Measurements from ENCODE around the gene ITGA1. TPM values are rescaled to one million over a fixed set of nuclear protein-coding genes. Genes with fewer than 3 reads are reported as not detected.
A peak's percentile ranks its signal among the peaks of the same experiment; 100 is the strongest.

The ITGA1 gene
- total RNA-seq, 2 experiments from 2014 or later, result 2.6 to 3.2 TPM

DNA sequence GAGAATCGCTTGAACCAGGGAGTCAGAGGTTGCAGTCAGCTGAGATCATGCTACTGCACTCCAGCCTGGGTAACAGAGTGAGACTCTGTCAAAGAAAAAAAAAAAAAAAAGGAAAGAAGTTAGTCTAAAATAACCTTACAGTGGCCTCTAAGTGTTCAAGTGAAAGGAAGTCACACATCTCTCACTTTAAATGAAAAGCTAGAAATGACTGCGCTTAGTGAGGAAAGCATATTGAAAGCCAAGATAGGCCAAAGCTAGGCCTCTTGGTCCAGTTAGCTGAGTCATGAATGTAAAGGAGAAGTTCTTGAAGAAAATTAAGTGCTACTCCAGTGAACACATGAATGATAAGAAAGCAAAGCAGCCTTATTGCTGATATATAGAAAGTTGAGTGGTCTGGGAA lies 38.1 kb downstream of the ITGA1 start:
- H3K9me3 Mint-ChIP-seq, result peaks cover 8% of the 10 kb centered on the region
- DNase-seq, result no peak
- H3K36me3 Mint-ChIP-seq (ENCODE audit: low read depth), result peaks cover 5% of the 10 kb centered on the region
- POLR2A ChIA-PET, result interaction anchor here (0.6 kb wide), 1 partner anchor 261 kb away, joined by 3 read pairs; no protein-coding TSS in a partner anchor
- peak overlapping the region; percentile 52 for H3K27ac Mint-ChIP-seq
- H3K4me3 Mint-ChIP-seq, result no peak overlapping the region
- H3K27me3 Mint-ChIP-seq, result no peaks in the 10 kb centered on the region
- H3K4me1 Mint-ChIP-seq, result peaks cover 9% of the 10 kb centered on the region
- CTCF ChIA-PET, result interaction anchor here (0.6 to 1.1 kb wide), 2 partner anchors 36 to 149 kb away, joined by 3 to 5 read pairs; no protein-coding TSS in a partner anchor

DNA sequence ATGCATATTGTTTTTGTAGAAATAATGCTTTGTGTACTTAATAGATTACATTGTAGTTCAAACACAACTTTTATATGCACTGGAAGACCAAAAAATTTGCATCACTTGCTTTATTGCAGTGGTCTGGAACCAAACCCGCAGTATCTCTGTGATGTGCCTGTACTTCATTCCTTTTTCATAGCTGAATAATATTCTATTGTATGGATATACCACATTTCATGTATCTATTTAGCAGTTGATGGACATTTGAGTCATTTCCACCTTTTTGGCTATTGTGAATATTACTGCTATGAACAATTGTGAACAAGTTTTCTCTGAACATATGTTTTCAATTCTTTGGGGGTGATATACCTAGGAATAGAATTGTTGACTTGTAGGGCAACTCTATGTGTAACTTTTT lies 40.1 kb downstream of the ITGA1 start:
- no peak overlapping the region for H3K4me3 Mint-ChIP-seq
- peaks cover 9% of the 10 kb centered on the region for H3K4me1 Mint-ChIP-seq
- no peaks in the 10 kb centered on the region for H3K27me3 Mint-ChIP-seq
- ChIA-PET CTCF (no interaction called here), POLR2A (no interaction called here)
- peaks cover 5% of the 10 kb centered on the region for H3K36me3 Mint-ChIP-seq (ENCODE audit: low read depth)
- DNase-seq, result no peak
- no peak overlapping the region for H3K27ac Mint-ChIP-seq
- peaks cover 8% of the 10 kb centered on the region for H3K9me3 Mint-ChIP-seq

DNA sequence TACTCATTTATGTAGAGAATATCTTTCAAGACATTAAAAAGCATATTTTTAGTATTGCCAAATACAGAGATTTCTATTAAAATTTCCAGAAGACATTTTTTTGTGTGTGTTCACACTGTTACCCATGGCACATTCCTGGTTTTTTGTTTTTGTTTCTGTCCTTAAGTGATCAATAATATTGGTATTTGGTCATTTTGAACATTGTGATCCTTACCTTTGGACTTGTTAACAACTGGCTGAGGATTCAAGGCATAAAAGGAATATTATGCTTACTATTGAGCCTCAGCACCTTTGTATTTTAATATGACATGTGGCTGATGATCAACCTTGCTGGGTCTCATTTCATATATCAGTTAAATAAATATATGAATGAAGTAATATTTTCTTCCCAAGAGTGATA lies 41.9 kb downstream of the ITGA1 start:
- peaks cover 5% of the 10 kb centered on the region for H3K36me3 Mint-ChIP-seq (ENCODE audit: low read depth)
- POLR2A ChIA-PET, result no interaction called here
- no peak overlapping the region for H3K4me3 Mint-ChIP-seq
- H3K27ac Mint-ChIP-seq, result no peak overlapping the region
- H3K9me3 Mint-ChIP-seq, result peaks cover 8% of the 10 kb centered on the region
- DNase-seq, result no peak
- peaks cover 9% of the 10 kb centered on the region for H3K4me1 Mint-ChIP-seq
- CTCF ChIA-PET, result no interaction called here
- H3K27me3 Mint-ChIP-seq, result no peaks in the 10 kb centered on the region

DNA sequence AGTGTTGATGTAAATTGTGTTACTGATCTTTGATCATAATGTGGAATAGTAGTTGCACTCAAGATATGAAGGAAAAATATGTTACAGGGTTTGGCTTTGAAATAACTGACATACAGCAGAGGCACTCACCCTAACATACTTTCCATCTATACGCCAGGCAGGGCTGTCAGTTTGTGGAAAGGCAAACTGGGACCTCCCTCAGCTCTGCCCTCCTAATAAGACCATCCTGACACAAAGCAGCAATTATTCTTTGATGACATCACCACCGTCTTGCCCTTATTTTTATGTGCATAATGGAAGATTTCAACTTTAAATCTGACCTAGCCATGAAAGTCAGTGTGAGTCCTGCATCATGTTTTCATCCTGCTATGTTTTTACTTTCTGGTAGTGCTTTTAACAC lies 42.9 kb downstream of the ITGA1 start:
- no peak overlapping the region for H3K4me3 Mint-ChIP-seq

DNA sequence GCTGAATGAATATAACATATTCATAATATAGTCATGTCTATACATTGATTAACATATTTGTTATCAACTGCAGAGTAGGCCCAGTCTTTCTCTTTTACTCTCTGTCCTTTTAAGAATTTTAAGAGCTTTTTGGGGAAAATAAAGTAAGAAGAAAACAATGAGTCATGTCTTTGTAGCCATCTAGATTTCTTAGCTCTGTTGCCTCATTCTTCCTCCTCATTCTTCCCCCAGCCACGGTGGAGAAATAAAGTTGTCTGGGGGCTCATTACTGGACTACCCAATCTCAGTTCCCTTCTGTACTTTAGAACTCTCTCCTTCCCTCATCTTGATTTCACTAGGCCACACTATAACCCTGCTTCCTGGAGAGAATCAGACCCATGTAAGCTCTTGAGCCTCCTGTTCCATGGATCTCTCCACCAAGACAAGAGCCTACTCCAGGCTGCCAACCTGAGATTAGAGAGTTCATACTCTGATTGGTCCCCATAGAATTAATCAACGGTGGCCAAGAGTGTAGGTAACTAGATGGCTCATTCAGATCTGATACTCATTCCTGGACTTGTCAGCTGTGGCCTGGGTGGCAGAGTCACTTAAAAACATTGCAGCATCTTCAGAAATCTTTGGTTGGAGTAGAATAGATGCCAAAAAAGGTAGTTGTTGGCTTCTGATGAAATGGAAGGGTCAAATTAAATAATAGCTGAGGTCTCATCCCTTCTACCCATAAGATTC lies 44.2 kb downstream of the ITGA1 start:
- Mint-ChIP-seq H3K27me3 (no peaks in the 10 kb centered on the region), H3K36me3 (ENCODE audit: low read depth) (peaks cover 4% of the 10 kb centered on the region), H3K9me3 (peaks cover 7% of the 10 kb centered on the region), H3K4me1 (no peaks in the 10 kb centered on the region), H3K27ac (no peak overlapping the region), H3K4me3 (no peak overlapping the region)
- CTCF ChIA-PET, result no interaction called here
- DNase-seq, result no peak
- POLR2A ChIA-PET, result no interaction called here

More for the DNA sequence above, 42.9 kb downstream of the ITGA1 start:
- no peak overlapping the region for H3K27ac Mint-ChIP-seq
- no peak for DNase-seq
- ChIA-PET POLR2A (no interaction called here), CTCF (no interaction called here)
- peaks cover 5% of the 10 kb centered on the region for H3K36me3 Mint-ChIP-seq (ENCODE audit: low read depth)
- peaks cover 8% of the 10 kb centered on the region for H3K4me1 Mint-ChIP-seq
- no peaks in the 10 kb centered on the region for H3K27me3 Mint-ChIP-seq
- peaks cover 8% of the 10 kb centered on the region for H3K9me3 Mint-ChIP-seq

DNA sequence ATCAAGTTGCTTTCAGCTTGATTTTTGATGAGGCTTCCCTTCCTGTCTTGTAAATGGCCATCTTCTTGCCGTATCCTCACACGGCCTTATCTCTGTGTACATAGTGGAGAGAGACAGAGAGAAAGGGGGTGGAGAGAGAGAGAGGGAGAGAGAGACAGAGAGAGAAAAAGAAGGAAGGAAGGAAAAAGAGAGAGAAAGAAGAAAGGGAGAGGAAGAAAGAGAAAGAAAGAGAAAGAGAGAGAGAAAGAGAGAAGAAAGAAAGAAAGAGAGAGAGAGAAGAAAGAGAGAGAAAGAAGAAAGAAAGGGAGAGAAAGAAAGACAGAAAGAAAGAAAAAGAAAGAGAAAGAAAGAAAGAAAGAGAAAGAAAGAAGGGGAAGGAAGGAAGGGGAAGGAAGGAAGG lies 46.6 kb downstream of the ITGA1 start:
- no peak overlapping the region for H3K4me3 Mint-ChIP-seq
- no peaks in the 10 kb centered on the region for H3K36me3 Mint-ChIP-seq (ENCODE audit: low read depth)
- H3K27me3 Mint-ChIP-seq, result no peaks in the 10 kb centered on the region
- ChIA-PET CTCF (no interaction called here), POLR2A (no interaction called here)
- no peak for DNase-seq
- H3K4me1 Mint-ChIP-seq, result no peaks in the 10 kb centered on the region
- no peaks in the 10 kb centered on the region for H3K9me3 Mint-ChIP-seq
- no peak overlapping the region for H3K27ac Mint-ChIP-seq

DNA sequence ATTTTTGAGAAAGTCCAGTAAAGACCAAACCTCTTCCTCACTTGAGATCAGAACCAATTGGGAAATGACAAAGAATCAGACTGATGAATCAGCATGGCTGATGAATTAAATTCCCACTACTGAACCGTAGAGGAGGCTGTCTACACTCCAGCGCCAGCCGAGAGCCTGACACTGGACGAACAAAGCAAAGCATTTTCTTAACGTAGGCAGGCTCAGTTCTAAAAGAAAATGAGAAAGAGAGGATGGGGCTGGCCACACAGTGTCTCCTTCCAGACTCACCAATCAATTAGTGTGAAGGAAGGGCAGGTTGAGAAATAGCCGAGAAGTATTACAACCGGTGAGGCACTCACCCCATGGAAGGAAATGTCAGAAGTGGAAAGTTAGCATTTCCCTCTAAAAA lies 49.4 kb downstream of the ITGA1 start:
- Mint-ChIP-seq H3K27ac (no peak overlapping the region), H3K9me3 (no peaks in the 10 kb centered on the region), H3K4me1 (no peaks in the 10 kb centered on the region), H3K27me3 (no peaks in the 10 kb centered on the region), H3K4me3 (no peak overlapping the region), H3K36me3 (ENCODE audit: low read depth) (no peaks in the 10 kb centered on the region)
- CTCF ChIA-PET, result no interaction called here
- DNase-seq, result no peak
- POLR2A ChIA-PET, result no interaction called here

DNA sequence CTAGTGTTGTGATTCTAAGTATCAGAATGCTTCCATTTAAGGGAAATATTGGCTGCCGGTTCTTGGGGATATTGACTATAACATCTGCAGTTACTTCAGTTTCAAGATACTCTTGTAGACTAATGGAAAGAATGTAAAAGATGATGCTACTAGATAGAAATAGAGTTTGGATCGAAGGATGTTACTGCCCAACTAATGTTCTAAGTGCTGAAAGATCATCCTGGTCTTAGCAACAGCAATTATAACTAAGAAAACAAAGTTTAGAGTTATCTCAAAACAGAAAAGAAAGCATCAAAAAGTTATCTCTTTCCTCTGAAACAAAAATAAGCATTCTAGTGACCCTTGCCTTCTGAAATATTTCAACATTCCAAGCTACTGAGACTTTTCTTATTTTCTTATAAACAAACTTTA lies 49.9 kb downstream of the ITGA1 start:
- Mint-ChIP-seq H3K27me3 (no peaks in the 10 kb centered on the region), H3K36me3 (ENCODE audit: low read depth) (no peaks in the 10 kb centered on the region), H3K4me1 (no peaks in the 10 kb centered on the region), H3K27ac (no peak overlapping the region), H3K9me3 (no peaks in the 10 kb centered on the region), H3K4me3 (no peak overlapping the region)
- DNase-seq, result no peak
- CTCF ChIA-PET, result no interaction called here
- POLR2A ChIA-PET, result no interaction called here

DNA sequence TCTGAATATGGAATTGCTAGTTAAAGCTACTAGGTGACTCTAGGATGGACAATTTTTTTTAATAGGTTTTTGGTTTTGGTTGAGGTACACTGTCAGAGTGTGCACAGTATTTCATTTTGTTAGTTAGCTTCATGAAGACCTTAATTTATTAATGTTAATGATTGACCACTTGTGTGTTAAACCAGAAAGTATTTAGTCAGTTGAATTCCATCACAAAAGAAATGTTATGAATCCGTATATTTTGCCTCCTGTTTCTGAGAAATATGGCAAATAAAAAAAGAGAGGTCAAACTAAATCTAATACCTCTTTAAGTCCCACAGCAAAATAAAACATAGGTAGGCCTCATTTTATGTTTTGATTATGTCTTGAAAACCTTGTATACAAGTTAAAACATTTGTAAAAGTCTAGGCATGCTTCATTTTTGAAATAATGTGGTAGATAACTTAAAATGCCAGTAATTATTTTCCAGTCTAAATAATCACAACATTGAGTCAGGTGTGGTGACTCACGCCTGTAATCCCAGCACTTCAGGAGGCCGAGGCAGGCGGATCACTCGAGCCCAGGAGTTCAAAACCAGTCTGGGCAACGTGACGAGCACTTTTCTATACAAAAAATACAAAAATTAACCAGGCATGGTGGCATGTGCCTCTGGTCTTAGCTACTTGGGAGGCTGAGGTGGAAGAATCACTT lies 50.8 kb downstream of the ITGA1 start:
- no peak for DNase-seq
- no peak overlapping the region for H3K4me3 Mint-ChIP-seq
- POLR2A ChIA-PET, result no interaction called here
- H3K27ac Mint-ChIP-seq, result no peak overlapping the region
- no peaks in the 10 kb centered on the region for H3K9me3 Mint-ChIP-seq
- no peaks in the 10 kb centered on the region for H3K4me1 Mint-ChIP-seq
- CTCF ChIA-PET, result no interaction called here
- no peaks in the 10 kb centered on the region for H3K27me3 Mint-ChIP-seq
- no peaks in the 10 kb centered on the region for H3K36me3 Mint-ChIP-seq (ENCODE audit: low read depth)

DNA sequence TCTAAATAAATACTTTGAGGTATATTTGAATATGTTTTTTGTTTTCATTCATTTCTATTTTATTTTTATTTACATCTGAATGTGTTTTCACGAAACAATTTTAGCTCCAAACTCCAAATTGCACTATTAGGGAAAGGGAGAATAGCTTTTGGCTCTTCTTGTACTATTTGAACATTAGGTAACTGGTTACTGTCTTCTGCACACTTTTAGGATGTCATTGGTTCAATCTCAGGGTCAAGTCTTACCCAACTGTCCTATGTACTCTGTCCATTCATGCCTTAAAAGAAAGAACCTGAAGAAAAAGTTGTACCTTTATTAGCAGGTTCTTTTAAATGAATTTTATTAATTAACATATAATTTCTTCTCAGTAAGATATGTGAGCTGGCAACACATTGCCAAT lies 51.6 kb downstream of the ITGA1 start:
- H3K36me3 Mint-ChIP-seq (ENCODE audit: low read depth), result no peaks in the 10 kb centered on the region
- no peak overlapping the region for H3K27ac Mint-ChIP-seq
- peaks cover 2% of the 10 kb centered on the region for H3K4me1 Mint-ChIP-seq
- H3K4me3 Mint-ChIP-seq, result no peak overlapping the region
- H3K27me3 Mint-ChIP-seq, result no peaks in the 10 kb centered on the region
- DNase-seq, result no peak
- no peaks in the 10 kb centered on the region for H3K9me3 Mint-ChIP-seq
- ChIA-PET CTCF (no interaction called here), POLR2A (no interaction called here)

DNA sequence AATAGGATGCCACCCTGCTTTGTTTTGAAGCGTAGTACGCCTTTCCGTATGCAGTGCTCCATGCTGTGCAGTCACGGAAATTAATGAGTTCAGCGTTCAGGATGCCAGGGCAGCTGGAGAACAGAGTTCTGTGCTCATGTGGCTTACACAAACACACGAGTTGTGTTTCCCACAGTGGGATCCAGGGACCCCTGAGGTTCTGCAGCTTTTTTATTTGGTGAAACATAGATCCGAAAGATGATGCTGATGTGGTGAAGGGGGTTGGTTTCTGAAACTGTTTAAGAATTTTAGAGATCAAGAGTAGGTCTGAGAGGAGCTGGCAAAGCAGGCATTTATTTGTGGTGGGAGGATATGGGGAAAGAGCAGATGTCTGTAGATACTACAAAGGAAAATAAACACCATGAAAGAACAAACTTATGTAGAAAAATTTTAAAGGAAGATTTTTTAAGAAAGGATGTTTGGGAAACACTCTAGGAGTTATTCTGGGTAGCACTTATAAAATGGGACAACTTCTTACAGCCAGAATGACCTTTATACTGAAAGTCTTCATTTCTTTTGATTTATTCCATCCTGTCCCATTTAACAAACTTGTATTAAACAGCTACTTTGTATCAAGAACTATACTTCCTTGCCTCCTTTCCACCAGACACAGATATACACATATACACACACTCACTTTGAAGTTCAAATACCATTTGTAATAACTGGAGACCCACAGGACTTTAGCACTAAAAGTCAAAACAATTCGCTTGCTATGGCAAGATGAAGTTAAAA lies 52.7 kb downstream of the ITGA1 start:
- POLR2A ChIA-PET, result no interaction called here
- CTCF ChIA-PET, result no interaction called here
- H3K27me3 Mint-ChIP-seq, result no peaks in the 10 kb centered on the region
- no peak overlapping the region for H3K4me3 Mint-ChIP-seq
- H3K9me3 Mint-ChIP-seq, result no peaks in the 10 kb centered on the region
- H3K4me1 Mint-ChIP-seq, result peaks cover 7% of the 10 kb centered on the region
- H3K27ac Mint-ChIP-seq, result no peak overlapping the region
- no peaks in the 10 kb centered on the region for H3K36me3 Mint-ChIP-seq (ENCODE audit: low read depth)
- no peak for DNase-seq

DNA sequence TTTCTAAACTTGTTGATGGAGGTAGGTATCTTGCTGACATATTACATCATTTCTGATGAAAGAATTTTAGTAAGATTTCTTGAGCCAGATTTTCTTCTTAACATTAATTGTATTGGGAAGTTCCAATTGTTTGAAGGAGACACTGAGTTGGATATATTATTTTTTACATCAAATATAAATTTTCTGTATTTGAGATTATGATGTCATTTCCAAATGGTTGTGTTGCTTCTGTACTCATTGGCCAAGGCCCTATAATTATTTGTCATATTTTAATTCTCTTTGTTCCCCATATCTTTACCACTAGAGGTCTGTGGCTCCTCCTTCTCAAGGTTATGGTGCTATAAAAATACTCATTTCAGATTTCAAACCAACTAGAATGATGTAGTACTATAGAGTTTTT lies 53.4 kb downstream of the ITGA1 start:
- POLR2A ChIA-PET, result no interaction called here
- Mint-ChIP-seq H3K4me3 (no peak overlapping the region), H3K27ac (no peak overlapping the region), H3K9me3 (no peaks in the 10 kb centered on the region), H3K4me1 (peaks cover 7% of the 10 kb centered on the region), H3K36me3 (ENCODE audit: low read depth) (no peaks in the 10 kb centered on the region), H3K27me3 (no peaks in the 10 kb centered on the region)
- no peak for DNase-seq
- CTCF ChIA-PET, result no interaction called here

DNA sequence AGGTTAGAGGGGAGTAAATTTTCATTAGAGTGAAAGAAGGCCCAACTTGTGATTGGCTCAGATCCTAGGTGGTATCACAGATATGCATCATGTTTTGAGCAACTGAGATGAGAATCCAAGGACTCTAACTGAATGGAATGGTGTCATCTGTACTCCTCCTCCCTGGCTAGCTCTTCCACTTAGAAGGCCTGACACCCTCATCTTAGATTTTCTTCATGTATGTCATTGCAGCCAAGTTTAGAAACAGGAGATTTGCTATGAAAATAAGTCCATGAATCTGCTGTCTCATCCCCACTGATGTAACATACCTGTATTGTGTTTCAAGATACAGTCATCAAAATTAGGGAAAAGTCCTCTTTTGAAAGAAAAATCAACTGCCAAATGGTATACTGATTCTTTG lies 54.4 kb downstream of the ITGA1 start:
- Mint-ChIP-seq H3K4me1 (peaks cover 7% of the 10 kb centered on the region), H3K36me3 (ENCODE audit: low read depth) (no peaks in the 10 kb centered on the region), H3K27me3 (no peaks in the 10 kb centered on the region), H3K4me3 (no peak overlapping the region), H3K27ac (no peak overlapping the region), H3K9me3 (no peaks in the 10 kb centered on the region)
- CTCF ChIA-PET, result interaction anchor here (0.7 to 0.9 kb wide), 2 partner anchors 20 to 133 kb away, joined by 3 to 5 read pairs; no protein-coding TSS in a partner anchor
- POLR2A ChIA-PET, result no interaction called here
- DNase-seq, result no peak

Measured in activated CD4-positive, alpha-beta T cell treated with anti-CD3 and anti-CD28 coated beads, Interleukin-2, amount 10 ng/mL, durations not matched to agents 7 days and 5 days (primary cell).